IMR-90 (cell line): Measurements from ENCODE around the gene DENND1B. TPM values are rescaled to one million over a fixed set of nuclear protein-coding genes. Genes with fewer than 3 reads are reported as not detected.

Source experiments
- ATAC-seq: fragments of 200-7000 bp; cut with Tn5 transposase; 2 replicates; pipeline ENCODE4 v1.9.1; 2020; ENCODE audit warnings: low read depth, mild to moderate bottlenecking, moderate library complexity
- BruUV-seq: library from RNA; stranded (reverse); fragments of 400-500 nt; replicated peaks from 2 replicates; lab custom pipeline; 2021; lab: Mats Ljungman, UMichigan
- CTCF ChIA-PET: fragments of 300-600 bp; formaldehyde crosslinking; extraction: SDS; loops from one replicate; lab custom pipeline; 2021; ENCODE audit warnings: antibody characterized with exemption; lab: Yijun Ruan, JAX
- POLR2A ChIA-PET: fragments of 300-600 bp; sonication (Branson Sonifier 250); formaldehyde crosslinking; loops from one replicate; lab custom pipeline; 2022; ENCODE audit warnings: antibody characterized with exemption; ENCODE audit not compliant: unreplicated experiment; lab: Charles Lee
- DNase-seq: peaks from one replicate; pipeline ENCODE4 v3.0.0; 2013
- H2AFZ ChIP-seq: replicated peaks from 2 replicates; pipeline ENCODE3; 2013; ENCODE audit warnings: low read length, mild to moderate bottlenecking; ENCODE audit not compliant: poor library complexity
- H2AK5ac ChIP-seq: 2 replicates; pipeline ENCODE4 v1.6.1; 2013; ENCODE audit warnings: low read depth, low read length, inconsistent platforms
- H2AK9ac ChIP-seq: replicated peaks from 2 replicates; pipeline ENCODE3; 2013; ENCODE audit warnings: mild to moderate bottlenecking, low read depth, low read length, moderate library complexity; ENCODE audit not compliant: poor library complexity
- H2BK120ac ChIP-seq: 2 replicates; pipeline ENCODE4 v1.6.1; 2013; ENCODE audit warnings: low read depth, low read length, inconsistent platforms
- H2BK15ac ChIP-seq: 3 replicates; pipeline ENCODE4 v1.6.1; 2013; ENCODE audit warnings: low read depth, low read length, inconsistent platforms
- H2BK20ac ChIP-seq: 2 replicates; pipeline ENCODE4 v1.6.1; 2013; ENCODE audit warnings: low read depth, mild to moderate bottlenecking, inconsistent platforms, low read length, moderate library complexity
- H2BK5ac ChIP-seq: 2 replicates; pipeline ENCODE4 v1.6.1; 2013; ENCODE audit warnings: mild to moderate bottlenecking, low read depth, low read length, inconsistent platforms; ENCODE audit not compliant: poor library complexity, severe bottlenecking
- H3K14ac ChIP-seq: replicated peaks from 2 replicates; pipeline ENCODE4 v1.6.1; 2013; ENCODE audit warnings: low read depth, low read length, inconsistent platforms
- H3K18ac ChIP-seq: 2 replicates; pipeline ENCODE4 v1.6.1; 2013; ENCODE audit warnings: low read depth, low read length, control low read depth
- H3K23ac ChIP-seq: 2 replicates; pipeline ENCODE4 v1.6.1; 2013; ENCODE audit warnings: low read depth, low read length, inconsistent platforms
- H3K27ac ChIP-seq: 2 replicates; pipeline ENCODE4 v1.5.1; 2013; ENCODE audit warnings: mild to moderate bottlenecking, control low read depth, low read length; ENCODE audit not compliant: insufficient read depth
- H3K27me3 ChIP-seq: 2 replicates; pipeline ENCODE4 v1.6.1; 2013; ENCODE audit warnings: low read length; ENCODE audit not compliant: control insufficient read depth, insufficient read depth
- H3K36me3 ChIP-seq: 2 replicates; pipeline ENCODE4 v1.6.1; 2013; ENCODE audit warnings: low read length, mixed read lengths; ENCODE audit not compliant: control insufficient read depth, insufficient read depth
- H3K4ac ChIP-seq: 2 replicates; pipeline ENCODE4 v1.6.1; 2013; ENCODE audit warnings: low read depth, low read length, inconsistent platforms
- H3K4me1 ChIP-seq: 2 replicates; pipeline ENCODE4 v1.6.1; 2013; ENCODE audit warnings: low read length, mixed read lengths; ENCODE audit not compliant: control insufficient read depth, insufficient read depth
- H3K4me2 ChIP-seq: 2 replicates; pipeline ENCODE4 v1.6.1; 2013; ENCODE audit warnings: low read depth, mild to moderate bottlenecking, control low read depth, low read length, moderate library complexity
- H3K4me3 ChIP-seq: 2 replicates; pipeline ENCODE4 v1.5.1; 2013; ENCODE audit warnings: low read depth, mild to moderate bottlenecking, control low read depth, low read length, moderate library complexity; ENCODE audit not compliant: insufficient read depth
- H3K56ac ChIP-seq: 2 replicates; pipeline ENCODE4 v1.6.1; 2013; ENCODE audit warnings: low read length, inconsistent platforms; ENCODE audit not compliant: insufficient read depth; ENCODE audit errors: extremely low read depth
- H3K79me1 ChIP-seq, 2 experiments: 2 replicates each; pipeline ENCODE4 v1.6.1; 2013; ENCODE audit warnings: low read length in 2 of 2, inconsistent platforms in 1 of 2, low read depth in 1 of 2
- H3K9ac ChIP-seq: 2 replicates; pipeline ENCODE4 v1.6.1; 2013; ENCODE audit warnings: low read depth, low read length, control low read depth
- H3K9me1 ChIP-seq: 2 replicates; pipeline ENCODE4 v1.6.1; 2013; ENCODE audit warnings: low read length, inconsistent platforms; ENCODE audit not compliant: insufficient read depth
- H3K9me3 ChIP-seq: 2 replicates; pipeline ENCODE4 v1.6.1; 2013; ENCODE audit warnings: low read length; ENCODE audit not compliant: control insufficient read depth, insufficient read depth
- H4K20me1 ChIP-seq: 2 replicates; pipeline ENCODE4 v1.6.1; 2013; ENCODE audit warnings: low read length, inconsistent platforms; ENCODE audit not compliant: insufficient read depth
- H4K5ac ChIP-seq: 2 replicates; pipeline ENCODE4 v1.6.1; 2013; ENCODE audit warnings: mild to moderate bottlenecking, low read depth, low read length, control low read depth
- H4K8ac ChIP-seq, 2 experiments: 2 replicates each; pipeline ENCODE4 v1.6.1; 2013; ENCODE audit warnings: low read depth in 2 of 2, low read length in 2 of 2, control low read depth in 1 of 2, inconsistent platforms in 1 of 2
- H4K91ac ChIP-seq: 2 replicates; pipeline ENCODE4 v1.6.1; 2013; ENCODE audit warnings: low read depth, low read length, inconsistent platforms; ENCODE audit not compliant: insufficient read depth
- BHLHE40 ChIP-seq: fragments of 150-350 bp; IDR thresholded peaks from 2 replicates; pipeline ENCODE4 v1.6.1; 2016; ENCODE audit warnings: mild to moderate bottlenecking, low read depth, low read length
- CHD1 ChIP-seq: IDR thresholded peaks from 2 replicates; pipeline ENCODE4 v1.6.1; 2012; ENCODE audit warnings: low read depth, low read length, improper control_type of control experiment
- CTCF ChIP-seq: conservative IDR thresholded peaks from 2 replicates; pipeline ENCODE4 v1.5.1; 2012; ENCODE audit warnings: mild to moderate bottlenecking, low read depth, low read length, improper control_type of control experiment
- FOS ChIP-seq: fragments of 150-350 bp; IDR thresholded peaks from 2 replicates; pipeline ENCODE4 v1.6.1; 2016; ENCODE audit warnings: low read depth, low read length
- MAFK ChIP-seq: IDR thresholded peaks from 2 replicates; pipeline ENCODE4 v1.6.1; 2012; ENCODE audit warnings: low read depth, low read length, improper control_type of control experiment
- MAZ ChIP-seq: IDR thresholded peaks from 2 replicates; pipeline ENCODE4 v1.6.1; 2012; ENCODE audit warnings: low read depth, mild to moderate bottlenecking, low read length, improper control_type of control experiment, moderate library complexity, borderline replicate concordance
- MXI1 ChIP-seq: IDR thresholded peaks from 2 replicates; pipeline ENCODE4 v1.6.1; 2012; ENCODE audit warnings: low read depth, mild to moderate bottlenecking, low read length, moderate library complexity, borderline replicate concordance
- NFE2L2 ChIP-seq: fragments of 150-350 bp; IDR thresholded peaks from 2 replicates; pipeline ENCODE4 v1.6.1; 2016; ENCODE audit warnings: low read depth, mild to moderate bottlenecking, low read length
- RAD21 ChIP-seq: IDR thresholded peaks from 2 replicates; pipeline ENCODE4 v1.6.1; 2012; ENCODE audit warnings: low read length, improper control_type of control experiment
- SMC3 ChIP-seq: fragments of 150-350 bp; IDR thresholded peaks from 2 replicates; pipeline ENCODE4 v1.6.1; 2016; ENCODE audit warnings: low read depth, mild to moderate bottlenecking, antibody characterized with exemption, low read length, moderate library complexity
- WGBS, 2 experiments: methylation state at CpG; one replicate each; pipeline versions ENCODE4 v1.1.5 to v1.1.7; 2013; ENCODE audit warnings: missing lambda C conversion rate in 2 of 2; ENCODE audit not compliant: insufficient read length in 1 of 2; ENCODE audit errors: extremely low coverage in 2 of 2; 5-methylcytosine and 5-hydroxymethylcytosine counted together
- dilution Hi-C: fragments of 300-500 bp; cut with HindIII; formaldehyde crosslinking; loops from one replicate; pipeline ENCODE4 v1.14.3; 2018; ENCODE audit warnings: low sequenced_read_pairs; ENCODE audit not compliant: unreplicated experiment
- in situ Hi-C: fragments of 300-500 bp; cut with MboI; formaldehyde crosslinking; loops from 3 replicates; pipeline ENCODE4 v1.14.3; 2019; ENCODE audit warnings: low sequenced_read_pairs, inconsistent platforms, mixed read lengths
- intact Hi-C: fragments of 100-400 bp; cut with micrococcal nuclease; formaldehyde crosslinking; loops from 2 replicates; pipeline ENCODE4 v1.10.0; 2022
- polyA plus RNA-seq, 3 experiments: library from polyadenylated mRNA; depleted of rRNA; stranded (reverse); fragments of >200 nt; gene quantifications; 2 replicates each; pipeline ENCODE4 v1.2.3, GENCODE V29; 2012; ENCODE audit warnings: low replicate concordance in 1 of 3
- total RNA-seq: library from RNA; depleted of rRNA; stranded (reverse); fragments of >200 nt; gene quantifications from 2 replicates; pipeline ENCODE4 v1.2.3, GENCODE V29; 2012

The DENND1B gene
- total and polyA plus RNA-seq, 2 of the 4 experiments (the other 2 are of a cell fraction), result 4.0 to 24.2 TPM

GRCh38 chr1:197519741-197520334, 255.4 kb downstream of the DENND1B start:
- Histone ChIP-seq H3K79me1 (no peaks in the 10 kb centered on the region), H3K9me3 (no peaks in the 10 kb centered on the region), H3K14ac (no peak overlapping the region), H3K36me3 (no peaks in the 10 kb centered on the region), H4K5ac (no peak overlapping the region), H4K91ac (no peak overlapping the region), H2AK9ac (no peak overlapping the region), H2AK5ac (no peak overlapping the region), H4K20me1 (no peaks in the 10 kb centered on the region), H2BK15ac (no peak overlapping the region), H2BK5ac (no peak overlapping the region), H2AFZ (no peak overlapping the region), H3K4me2 (no peak overlapping the region), H3K27ac (no peak overlapping the region), H2BK120ac (no peak overlapping the region), H3K4me3 (no peak overlapping the region), H3K4ac (no peak overlapping the region), H3K23ac (no peak overlapping the region), H2BK20ac (no peak overlapping the region), H3K27me3 (no peaks in the 10 kb centered on the region), H3K56ac (no peak overlapping the region), H3K4me1 (no peaks in the 10 kb centered on the region), H4K8ac (no peak overlapping the region), H3K9ac (no peak overlapping the region), H3K18ac (no peak overlapping the region), H3K9me1 (no peaks in the 10 kb centered on the region)
- TF ChIP-seq FOS (no peak), MAZ (no peak), CHD1 (no peak), NFE2L2 (no peak), MXI1 (no peak), MAFK (no peak), BHLHE40 (no peak), CTCF (peak; percentile 47), RAD21 (peak; percentile 25), SMC3 (no peak)
- dilution Hi-C loops, result no loop called here
- ATAC-seq (peak; percentile 66), DNase-seq (peak; percentile 12)
- ChIA-PET CTCF (interaction anchor here (1.0 to 1.5 kb wide), 4 partner anchors 10 to 42 kb away, joined by 3 to 5 read pairs (median 4); no protein-coding TSS in a partner anchor), POLR2A (interaction anchor here (0.6 kb wide), 1 partner anchor 34 kb away, joined by 3 read pairs; no protein-coding TSS in a partner anchor)
- no TSS peak for BruUV-seq
- intact Hi-C loops, result loop anchor here (5.0 kb wide), 2 partner anchors 947 to 1162 kb away; no protein-coding TSS in a partner anchor
- in situ Hi-C loops, result loop anchor here (5.0 to 10.0 kb wide), 2 partner anchors 402 to 945 kb away; no protein-coding TSS in a partner anchor
- no CpG with 5 or more reads among the region's 1 CpG for WGBS, 2 experiments
